GM19351 (cell line): Measurements from ENCODE around the gene KLRC3.
"Not testable (repeated sequence)": the region's sequence is repeated elsewhere in the genome, so short reads cannot be mapped to it uniquely, and the experiment has no call there.

ENCODE experiments used
- ATAC-seq: cut with Tn5 transposase; IDR thresholded peaks from one replicate; pipeline ENCODE4 v1.9.1; 2021; ENCODE audit warnings: mild to moderate bottlenecking, moderate library complexity; ENCODE audit not compliant: unreplicated experiment

The KLRC3 gene

GRCh38 chr12:10369557-10370415 is 50.6 kb downstream of the KLRC3 start:
- no peak for ATAC-seq

DNA sequence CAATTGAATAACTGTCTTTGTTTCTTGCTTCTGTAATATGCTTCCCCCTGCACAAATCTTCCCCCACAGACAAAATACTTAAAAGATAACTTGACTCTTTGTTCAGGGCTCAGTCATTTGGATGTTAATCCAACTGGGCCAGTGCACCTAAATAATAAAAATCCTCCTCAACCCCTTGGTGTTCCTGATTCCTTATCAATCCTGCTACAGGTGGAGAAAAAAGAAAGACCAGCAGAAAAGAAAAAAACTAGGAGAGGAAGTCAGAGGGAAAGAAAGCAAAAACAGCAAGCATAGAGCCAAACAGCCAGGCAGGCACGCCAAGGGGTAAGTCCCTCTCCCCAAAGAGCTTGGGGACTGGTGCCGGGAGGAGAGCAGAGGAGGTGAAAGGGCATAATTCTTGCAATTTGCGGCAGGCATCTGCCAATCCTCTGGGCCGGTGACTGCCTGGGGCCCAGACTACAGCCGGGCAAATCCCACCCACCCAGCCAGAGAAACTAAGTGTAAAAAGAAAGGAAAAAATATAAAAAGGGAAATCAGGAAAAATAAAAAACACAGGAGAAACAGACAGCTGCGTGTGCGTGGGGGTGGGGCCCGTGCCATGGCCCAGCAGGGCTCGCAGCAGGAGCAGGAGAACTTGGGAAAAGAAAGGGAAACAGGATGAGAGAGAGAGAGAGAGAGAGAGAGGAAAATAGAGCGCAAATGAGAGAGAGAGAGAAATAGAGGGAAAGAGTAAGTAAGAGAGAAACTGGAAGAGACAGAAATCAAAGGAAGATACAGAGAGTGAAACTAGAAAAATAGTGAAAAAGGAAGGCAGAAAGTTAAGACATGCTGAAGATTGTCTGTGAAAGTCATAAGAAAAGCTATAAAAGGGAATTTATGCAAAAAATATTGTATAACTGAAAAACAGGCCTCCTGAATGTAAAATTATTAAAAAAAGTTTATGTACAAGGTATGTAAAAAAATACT is 51.9 kb downstream of the KLRC3 start:
- ATAC-seq = no peak

GRCh38 chr12:10367714-10368113 is 52.7 kb downstream of the KLRC3 start:
- ATAC-seq = not testable (repeated sequence)

GRCh38 chr12:10366875-10367274 is 53.5 kb downstream of the KLRC3 start:
- no peak for ATAC-seq

GRCh38 chr12:10365696-10366405 is 54.5 kb downstream of the KLRC3 start:
- ATAC-seq = no peak

DNA sequence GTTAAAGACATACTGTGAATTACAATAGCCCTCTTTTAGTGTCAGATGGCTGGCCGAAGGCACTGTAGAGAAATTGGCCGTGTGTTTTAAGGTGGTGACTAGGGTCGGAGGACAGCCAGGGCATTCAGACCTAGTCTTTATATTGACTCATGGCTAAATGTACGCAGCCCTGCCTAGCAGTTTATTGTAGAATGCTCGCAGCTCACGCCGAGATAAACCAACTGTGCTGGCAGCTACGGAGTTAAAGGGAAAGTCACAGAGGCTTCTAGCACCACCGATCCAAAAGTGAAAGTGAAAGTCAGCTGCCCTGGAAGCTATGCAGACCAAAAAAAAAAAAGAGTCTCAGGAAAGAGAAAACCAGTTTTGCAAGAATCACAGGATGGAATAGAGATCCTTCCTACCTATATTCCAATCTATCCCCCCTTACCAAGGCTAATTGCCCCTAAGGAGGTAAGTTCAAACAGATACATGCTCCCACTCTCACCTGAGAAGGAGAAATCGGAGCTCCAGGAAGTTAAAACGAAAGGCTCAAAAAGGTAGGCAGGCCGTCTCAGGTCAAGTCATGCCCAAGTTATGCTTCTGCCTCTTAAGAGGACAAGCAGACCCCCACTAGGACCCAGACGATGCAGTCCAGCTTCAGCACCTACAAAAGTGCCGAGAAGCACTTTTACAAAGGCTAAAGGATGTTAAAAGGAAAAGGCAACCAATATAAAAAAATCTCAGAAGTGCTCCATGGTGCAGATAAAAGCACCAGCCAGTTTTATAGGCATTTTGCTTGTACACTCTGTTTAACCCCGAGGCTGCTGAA is 55.4 kb downstream of the KLRC3 start:
- ATAC-seq = peak; percentile 57

DNA sequence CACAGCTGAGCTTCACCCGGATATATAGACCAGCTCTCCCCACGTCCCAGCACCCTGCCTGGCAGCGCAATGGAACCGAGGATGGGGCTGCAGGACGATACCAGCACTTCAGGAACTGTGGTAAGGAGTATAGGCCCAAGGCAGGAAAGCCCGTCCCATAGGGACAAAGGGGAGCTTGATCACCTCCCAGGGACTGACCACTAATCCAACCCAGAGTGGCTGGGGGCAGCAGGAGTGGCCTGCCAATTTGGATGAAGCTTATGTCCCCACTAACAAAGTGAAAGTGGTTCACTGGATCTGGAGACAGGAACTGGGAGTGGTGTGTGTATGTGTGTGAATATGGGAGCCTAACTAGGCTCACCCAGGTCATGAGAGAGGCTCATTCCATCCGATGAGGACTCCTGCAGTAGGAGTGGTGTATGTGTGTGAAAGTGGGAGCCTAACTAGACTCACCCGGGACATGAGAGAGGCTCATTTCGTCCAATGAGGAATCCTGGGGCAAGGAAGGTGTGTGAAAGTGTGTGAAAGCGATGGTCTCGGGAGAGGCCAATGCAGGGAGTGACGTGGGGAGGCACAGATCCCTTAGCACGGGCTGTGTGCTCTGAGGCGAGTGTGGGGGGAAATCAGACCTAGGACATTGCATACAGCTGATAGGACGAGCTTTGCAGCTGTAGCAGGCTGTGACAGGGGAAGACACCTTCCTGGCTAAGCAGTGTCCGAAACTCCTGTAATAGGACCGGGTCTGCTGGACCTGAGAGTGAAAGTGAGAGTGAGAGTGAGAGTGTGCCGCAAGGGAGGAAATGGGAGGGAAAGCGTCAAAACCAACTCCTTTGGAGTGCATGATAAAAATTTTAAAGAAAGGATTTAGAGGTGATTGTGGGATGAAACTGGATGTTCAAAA is 56.2 kb downstream of the KLRC3 start:
- peak; percentile 91 for ATAC-seq

DNA sequence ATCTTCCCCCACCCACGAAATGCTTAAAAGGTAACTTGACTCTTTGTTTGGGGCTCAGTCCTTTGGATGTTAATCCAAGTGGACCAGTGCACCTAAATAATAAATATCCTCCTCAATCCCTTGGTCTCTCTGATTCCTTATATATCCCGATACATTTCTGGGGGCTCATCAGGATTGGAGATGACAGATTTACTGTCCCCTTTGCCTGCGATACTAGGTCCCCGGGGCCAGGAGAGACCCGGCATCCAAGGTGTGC is 56.8 kb downstream of the KLRC3 start:
- no peak for ATAC-seq

GRCh38 chr12:10362828-10363657 is 57.4 kb downstream of the KLRC3 start:
- no peak for ATAC-seq

GRCh38 chr12:10362325-10362724 is 58.1 kb downstream of the KLRC3 start:
- no peak for ATAC-seq
